HT1080 (cell line): Measurements from ENCODE around the gene IL20RB. TPM values are rescaled to one million over a fixed set of nuclear protein-coding genes. Genes with fewer than 3 reads are reported as not detected.

Source experiments
- DNase-seq: peaks from one replicate; pipeline ENCODE4 v3.0.0-alpha.2; 2015; ENCODE audit warnings: low read depth
- total RNA-seq: library from RNA; depleted of rRNA; stranded (reverse); fragments of >200 nt; shearing (Covaris generic); gene quantifications from 2 replicates; pipeline ENCODE4 v1.2.3, GENCODE V29; 2014; rRNA removed

IL20RB gene
- total RNA-seq, 1 experiment from 2014 or later, result 1.1 TPM

- DNase-seq, result peak; percentile 86
These were observed 74.8 kb downstream of the IL20RB start for GRCh38 chr3:137032465-137033120.

GRCh38 chr3:137035631-137036030, 77.8 kb downstream of the IL20RB start:
- DNase-seq, result peak; percentile 49

DNA sequence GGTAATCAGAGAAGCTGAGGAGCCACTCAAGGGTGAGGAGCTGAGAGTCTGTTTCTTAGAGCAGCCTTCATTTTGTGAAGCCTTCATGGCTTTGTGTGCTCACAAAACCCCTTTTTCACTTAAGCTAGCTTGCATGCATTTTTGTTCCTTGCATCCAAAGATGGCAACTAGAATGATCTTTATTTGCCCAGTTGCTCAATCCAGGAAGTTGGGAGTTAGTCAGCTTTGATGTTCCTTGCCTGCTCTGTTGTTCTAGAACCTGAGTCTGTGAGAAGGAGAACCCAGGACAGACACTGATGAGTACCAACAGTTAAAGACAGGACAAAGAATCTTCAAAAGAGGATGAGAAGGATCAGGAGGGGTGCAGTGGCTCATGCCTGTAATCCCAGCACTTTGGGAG, 81.8 kb downstream of the IL20RB start:
- DNase-seq, result peak; percentile 44

GRCh38 chr3:137041251-137041650, 83.5 kb downstream of the IL20RB start:
- no peak for DNase-seq

DNA sequence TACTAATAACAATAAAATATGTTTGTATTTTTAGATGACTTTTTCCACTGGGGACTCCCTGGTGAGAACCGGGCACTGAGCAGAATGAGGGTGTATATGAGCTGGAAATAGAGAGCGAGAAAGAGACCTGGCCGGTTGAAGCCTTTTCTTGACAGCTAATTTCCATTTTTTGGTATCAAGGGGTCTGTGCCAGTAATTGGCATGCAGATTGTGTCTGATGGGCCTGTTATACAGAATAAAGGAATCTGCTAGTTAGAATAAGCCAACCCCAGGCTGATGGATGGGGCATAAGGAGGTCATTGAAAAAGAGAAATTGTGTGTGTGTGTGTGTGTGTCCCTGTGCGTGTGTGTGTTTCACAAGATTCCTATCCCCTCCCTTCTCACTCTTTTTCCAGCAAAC, 83.9 kb downstream of the IL20RB start:
- no peak for DNase-seq

DNA sequence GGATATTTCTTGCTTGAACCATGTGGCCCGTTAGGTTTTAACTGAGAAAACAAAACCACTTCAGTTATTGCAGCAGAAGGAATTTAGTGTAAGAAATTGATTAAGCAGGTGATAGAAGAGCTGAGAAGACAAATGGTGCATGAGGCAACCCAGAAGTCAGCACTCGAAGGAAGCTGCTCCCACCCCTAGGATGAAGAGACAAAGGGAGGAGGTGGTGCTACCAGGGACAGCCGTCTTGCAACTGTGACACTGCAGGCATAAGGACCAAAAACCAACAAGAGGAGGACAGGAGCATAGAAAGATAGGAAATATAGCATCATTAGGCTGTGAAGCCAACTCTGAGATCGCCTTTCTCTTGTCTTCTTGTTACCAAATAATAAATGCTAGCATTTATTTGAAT, 89.0 kb downstream of the IL20RB start:
- no peak for DNase-seq

GRCh38 chr3:137047240-137047639, 89.5 kb downstream of the IL20RB start:
- DNase-seq, result no peak

DNA sequence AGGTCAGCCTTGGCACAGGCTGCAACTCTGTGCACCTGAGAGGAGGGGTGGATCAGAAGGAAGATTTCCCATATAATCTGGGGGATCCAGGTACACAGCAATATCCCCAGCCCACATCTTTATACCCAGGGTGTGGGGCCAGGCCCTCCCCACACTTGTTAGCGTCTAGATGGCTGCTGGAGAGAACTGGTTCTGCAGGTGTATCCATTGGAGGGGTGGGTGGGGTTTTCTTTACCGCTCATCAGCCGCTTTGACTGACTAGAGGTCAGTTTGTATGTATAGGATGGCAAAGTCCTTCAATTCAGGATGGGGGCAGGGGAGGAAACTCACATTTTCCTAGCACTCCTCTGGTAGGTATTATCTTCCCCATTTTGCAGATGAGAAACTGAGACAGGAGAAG, 92.5 kb downstream of the IL20RB start:
- DNase-seq, result no peak

DNA sequence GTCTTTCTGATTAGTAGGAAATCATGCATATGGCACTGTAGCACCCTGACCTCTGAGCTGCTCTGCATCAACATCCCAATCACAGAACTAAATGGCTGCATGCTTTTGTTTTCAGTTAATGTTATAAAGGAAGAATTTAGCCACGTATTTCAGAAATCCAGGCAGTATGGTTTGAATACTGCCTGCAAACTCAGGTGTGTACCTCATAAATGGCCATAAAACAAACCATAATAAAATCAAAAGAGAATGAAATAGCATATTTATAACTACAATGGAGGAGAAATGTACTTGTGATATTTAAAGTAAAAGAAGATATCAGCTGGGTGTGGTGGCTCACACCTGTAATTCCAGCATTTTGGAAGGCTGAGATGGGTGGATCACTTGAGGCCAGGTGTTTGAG, 94.5 kb downstream of the IL20RB start:
- no peak for DNase-seq

Other genes with a start within 250 kb of the IL20RB start
- gene STAG1, start 205.6 kb upstream of the IL20RB start, total RNA-seq, result 34.2 and 35.9 TPM in 2 replicates
- gene SLC35G2, start 138.9 kb upstream of the IL20RB start, total RNA-seq, result 38.7 and 42.3 TPM in 2 replicates
- gene NCK1, start 95.8 kb upstream of the IL20RB start, total RNA-seq, result 35.5 and 42.6 TPM in 2 replicates